Activated CD4-positive, alpha-beta T cell treated with anti-CD3 and anti-CD28 coated beads, Interleukin-2, amount 50 U/mL, for 16 hours (primary cell): ENCODE results near the gene DYNC2H1.

ENCODE experiments used
- DNase-seq: peaks from one replicate; pipeline ENCODE4 v3.0.0-alpha.2; 2020

The DYNC2H1 gene, protein sequence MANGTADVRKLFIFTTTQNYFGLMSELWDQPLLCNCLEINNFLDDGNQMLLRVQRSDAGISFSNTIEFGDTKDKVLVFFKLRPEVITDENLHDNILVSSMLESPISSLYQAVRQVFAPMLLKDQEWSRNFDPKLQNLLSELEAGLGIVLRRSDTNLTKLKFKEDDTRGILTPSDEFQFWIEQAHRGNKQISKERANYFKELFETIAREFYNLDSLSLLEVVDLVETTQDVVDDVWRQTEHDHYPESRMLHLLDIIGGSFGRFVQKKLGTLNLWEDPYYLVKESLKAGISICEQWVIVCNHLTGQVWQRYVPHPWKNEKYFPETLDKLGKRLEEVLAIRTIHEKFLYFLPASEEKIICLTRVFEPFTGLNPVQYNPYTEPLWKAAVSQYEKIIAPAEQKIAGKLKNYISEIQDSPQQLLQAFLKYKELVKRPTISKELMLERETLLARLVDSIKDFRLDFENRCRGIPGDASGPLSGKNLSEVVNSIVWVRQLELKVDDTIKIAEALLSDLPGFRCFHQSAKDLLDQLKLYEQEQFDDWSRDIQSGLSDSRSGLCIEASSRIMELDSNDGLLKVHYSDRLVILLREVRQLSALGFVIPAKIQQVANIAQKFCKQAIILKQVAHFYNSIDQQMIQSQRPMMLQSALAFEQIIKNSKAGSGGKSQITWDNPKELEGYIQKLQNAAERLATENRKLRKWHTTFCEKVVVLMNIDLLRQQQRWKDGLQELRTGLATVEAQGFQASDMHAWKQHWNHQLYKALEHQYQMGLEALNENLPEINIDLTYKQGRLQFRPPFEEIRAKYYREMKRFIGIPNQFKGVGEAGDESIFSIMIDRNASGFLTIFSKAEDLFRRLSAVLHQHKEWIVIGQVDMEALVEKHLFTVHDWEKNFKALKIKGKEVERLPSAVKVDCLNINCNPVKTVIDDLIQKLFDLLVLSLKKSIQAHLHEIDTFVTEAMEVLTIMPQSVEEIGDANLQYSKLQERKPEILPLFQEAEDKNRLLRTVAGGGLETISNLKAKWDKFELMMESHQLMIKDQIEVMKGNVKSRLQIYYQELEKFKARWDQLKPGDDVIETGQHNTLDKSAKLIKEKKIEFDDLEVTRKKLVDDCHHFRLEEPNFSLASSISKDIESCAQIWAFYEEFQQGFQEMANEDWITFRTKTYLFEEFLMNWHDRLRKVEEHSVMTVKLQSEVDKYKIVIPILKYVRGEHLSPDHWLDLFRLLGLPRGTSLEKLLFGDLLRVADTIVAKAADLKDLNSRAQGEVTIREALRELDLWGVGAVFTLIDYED (N-terminal part only)

DNA sequence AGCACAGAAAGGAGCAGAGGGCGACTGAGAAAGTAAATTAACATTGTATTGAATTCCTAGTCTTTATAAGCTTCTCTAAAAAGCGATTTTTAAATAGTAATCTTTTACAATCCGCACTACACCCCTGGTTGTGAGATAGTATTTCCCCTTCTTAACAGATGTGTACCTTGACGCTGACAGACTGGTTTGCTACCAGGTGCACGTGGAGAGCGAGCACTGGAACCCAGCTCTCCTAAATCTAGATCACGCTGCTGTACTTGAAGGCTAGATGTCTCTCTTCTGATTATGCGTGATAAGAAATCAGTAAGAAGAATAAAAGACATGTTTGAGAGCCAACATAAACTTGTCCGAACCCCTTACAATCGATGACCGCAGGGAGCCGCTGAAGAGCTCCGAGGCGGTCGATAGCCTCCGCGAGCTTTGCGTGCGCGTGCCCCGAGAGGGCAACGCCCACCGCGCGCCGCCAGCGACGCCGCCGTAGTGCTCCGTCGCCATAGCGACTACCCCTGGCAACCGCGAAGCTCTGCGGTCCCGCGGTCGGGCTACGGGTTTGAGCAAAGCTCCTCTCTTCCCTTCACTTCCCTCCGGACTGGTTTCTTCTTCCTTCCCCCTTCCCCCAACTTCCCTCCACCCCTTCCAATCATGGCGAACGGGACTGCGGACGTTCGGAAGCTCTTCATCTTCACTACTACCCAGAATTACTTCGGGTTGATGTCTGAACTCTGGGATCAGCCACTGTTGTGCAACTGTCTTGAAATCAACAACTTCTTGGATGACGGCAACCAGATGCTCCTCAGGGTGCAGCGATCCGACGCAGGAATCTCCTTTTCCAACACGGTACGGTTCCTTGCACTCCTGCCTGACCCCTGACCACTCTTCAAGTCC lies at the start of gene DYNC2H1:
Gene DYNC2H1 (plus strand): TSS at position 494 of the 885 bp plus-strand sequence. CDS start 149 bp downstream, at position 643.
- DNase-seq = peak; percentile 92

DNA sequence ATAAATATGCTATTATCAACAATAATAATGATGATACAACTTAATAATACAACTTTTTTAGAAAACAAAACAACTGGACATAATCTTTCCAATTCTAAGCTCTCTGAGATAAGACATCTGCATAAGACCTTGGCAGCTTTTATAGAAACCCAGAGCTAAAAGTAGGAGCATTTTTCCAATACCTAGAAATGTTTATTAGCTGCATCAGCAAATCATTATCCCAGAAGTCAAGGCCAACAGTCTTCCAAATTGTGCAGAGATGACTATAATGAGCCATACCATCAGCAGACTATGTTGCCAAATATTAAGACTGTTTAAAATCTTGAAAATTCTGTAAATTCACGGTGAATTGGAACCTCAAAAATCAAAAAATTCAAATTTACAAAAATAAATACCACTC lies 47.6 kb upstream of the DYNC2H1 start:
- no peak for DNase-seq

DNA sequence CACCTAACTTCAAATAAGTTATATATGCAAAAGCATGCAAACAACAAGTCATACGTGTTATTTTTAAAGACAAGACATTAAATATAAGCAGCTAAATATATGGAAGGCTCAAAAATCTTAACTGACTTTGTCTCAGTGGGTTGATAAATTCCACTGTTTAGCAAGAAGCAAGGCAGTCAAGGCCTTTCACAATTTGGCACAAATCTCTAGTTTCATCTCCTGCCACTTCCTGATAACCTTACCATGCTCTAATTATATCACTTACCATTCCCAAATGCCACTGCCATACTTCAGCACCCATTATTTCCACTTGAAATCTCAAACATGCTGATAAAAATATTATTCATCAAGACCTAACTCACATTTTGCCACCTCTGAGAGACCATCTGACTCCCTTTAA lies 42.1 kb upstream of the DYNC2H1 start:
- DNase-seq = no peak

DNA sequence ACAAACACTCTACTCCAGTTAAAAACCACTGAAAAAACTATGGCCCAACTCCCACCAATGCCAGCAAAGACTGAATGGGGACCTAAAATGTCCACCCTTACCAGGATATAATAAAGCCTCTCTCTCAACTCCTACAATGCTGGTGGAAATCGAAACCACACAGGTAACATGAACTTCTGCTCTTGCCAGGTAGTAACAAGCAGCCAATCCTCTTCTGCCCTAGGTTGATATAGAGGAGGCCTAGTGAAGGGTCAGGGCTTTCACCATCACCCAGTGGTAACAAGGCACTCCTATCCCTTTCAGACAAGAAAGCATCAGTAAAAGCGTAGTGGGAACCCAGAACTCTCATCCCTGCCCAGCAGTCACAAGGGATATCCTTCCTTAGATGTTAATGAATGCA lies 39.9 kb upstream of the DYNC2H1 start:
- DNase-seq = no peak

DNA sequence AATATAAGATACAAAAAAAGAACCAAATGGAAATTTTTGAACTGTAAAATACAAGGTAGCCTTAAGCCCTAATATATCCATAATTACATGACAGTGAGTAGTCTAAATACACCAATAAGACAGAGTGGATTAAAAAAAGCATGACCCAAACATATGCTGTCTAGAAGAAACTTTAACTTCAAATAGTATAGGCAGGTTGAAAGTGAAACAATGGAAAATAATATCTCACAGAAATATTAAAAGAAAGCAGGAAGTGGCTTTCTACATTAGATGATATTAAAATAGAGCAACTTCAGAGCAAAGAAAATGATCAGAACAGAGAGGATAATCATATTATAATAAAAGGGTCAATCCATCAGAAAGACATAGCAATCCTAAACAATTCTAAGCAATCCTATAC lies 39.1 kb upstream of the DYNC2H1 start:
- no peak for DNase-seq

DNA sequence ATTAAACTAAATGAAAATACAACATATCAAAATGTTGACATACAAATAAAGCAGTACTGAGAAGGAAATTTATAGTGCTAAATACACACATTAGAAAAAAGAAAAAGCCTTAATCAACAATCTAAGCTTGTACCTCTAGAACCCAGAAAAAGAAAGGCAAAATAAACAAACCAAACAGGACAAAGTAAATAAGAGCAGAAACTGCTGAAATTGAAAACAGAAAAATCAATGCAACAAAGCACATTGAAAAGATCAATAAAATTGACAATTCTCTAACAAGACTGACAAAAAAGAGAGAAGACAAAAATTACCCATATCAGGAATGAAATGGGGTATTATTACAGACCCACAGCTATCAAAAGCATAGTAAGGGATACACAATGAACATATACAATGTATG lies 38.2 kb upstream of the DYNC2H1 start:
- no peak for DNase-seq

DNA sequence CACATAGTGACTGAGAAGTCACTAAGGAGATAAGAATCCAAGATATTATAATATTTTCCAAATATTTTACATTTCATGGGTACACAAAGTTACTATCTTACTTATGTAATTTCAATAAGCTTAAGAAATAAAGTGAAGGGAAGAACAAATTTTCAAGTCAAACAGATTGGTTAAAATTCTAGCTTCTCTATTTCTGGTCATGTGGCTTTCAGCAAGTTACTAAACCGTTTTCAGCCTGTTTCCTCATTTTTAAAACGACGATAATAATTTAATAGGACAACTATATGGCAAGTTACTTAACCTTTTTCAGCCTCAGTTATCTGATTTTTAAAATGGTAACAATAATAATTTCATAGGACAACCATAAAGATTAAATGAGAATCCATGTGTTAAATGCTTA lies 32.9 kb upstream of the DYNC2H1 start:
- no peak for DNase-seq

DNA sequence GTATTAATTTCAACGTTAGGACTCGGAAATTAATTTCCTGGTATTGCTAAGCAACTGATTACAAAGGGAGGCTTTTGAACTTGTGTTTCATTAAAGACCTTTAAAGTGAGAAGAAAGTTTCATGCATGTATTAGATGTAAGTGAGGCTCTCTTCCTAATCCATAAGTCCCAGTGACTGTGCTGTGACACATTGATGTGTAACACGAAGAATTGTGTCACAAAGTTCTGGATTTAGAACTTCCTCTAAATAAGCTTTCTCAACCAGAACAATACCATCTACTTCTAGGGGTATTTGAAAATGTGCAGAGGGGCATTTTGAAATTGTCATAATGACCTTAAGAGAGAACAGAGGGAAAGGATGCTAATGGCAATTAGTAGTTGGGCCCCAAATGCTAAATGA lies 31.7 kb upstream of the DYNC2H1 start:
- DNase-seq = no peak

DNA sequence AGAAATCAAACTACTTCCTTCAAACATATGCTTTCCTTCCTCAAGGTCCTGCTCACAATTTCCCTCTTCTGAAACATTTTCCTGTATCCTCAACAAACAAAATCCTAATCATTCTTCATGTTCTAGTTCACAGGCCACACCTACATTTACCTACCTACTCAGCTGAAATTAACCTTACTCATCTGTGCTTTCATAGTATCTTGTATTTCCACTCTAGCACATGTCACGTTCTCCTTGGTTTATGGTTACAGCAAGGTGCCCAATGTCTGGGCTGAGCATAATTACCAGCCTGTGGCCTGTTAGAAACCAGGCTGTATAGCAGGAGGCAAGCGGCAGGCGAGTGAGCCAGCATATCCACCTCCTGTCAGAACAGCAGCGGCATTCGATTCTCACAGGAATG lies 30.5 kb upstream of the DYNC2H1 start:
- no peak for DNase-seq

DNA sequence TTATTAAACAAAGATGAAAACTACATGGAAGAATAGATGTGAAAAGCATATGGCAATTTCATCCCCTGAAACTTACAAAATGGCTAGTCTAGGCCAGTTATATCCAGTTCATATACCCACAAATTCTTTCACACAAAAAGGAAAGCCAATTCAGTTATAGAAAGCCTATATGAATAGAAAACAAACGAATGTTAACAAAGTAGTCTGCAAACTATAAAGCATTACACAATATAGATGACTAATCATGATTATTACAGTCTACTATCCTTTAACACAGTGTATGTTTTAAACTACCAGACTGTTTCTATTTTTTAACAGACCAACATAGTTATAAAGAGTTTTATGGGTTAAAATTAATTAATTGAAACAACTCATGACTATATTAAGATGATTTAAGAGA lies 29.4 kb upstream of the DYNC2H1 start:
- no peak for DNase-seq

DNA sequence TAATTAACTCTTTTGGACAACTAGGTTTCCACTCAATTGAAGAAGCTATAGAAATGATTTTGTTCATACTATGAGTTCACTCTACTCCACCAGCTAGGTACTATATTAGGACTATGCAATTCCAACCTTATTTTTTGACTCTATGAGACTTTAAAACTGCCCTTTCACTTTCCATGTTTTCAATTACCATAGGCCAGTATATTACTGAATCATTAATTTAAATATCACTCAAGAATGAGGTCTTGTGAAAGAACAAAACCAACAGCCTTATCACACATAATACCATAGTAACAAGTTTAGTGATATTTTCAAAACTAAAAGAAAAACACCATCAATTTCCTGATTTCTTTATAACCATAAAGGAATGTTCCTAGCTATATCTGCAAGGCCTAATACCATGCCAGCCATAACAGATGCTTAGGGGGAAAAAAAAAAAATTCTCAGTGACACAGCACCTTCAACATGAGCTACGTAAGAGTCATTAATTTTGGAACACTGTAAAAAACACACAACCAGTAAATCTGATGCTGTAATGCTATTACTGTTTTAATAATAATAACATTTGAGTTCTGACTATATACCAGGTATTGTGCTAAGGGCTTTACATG lies 23.4 kb upstream of the DYNC2H1 start:
- DNase-seq = no peak

DNA sequence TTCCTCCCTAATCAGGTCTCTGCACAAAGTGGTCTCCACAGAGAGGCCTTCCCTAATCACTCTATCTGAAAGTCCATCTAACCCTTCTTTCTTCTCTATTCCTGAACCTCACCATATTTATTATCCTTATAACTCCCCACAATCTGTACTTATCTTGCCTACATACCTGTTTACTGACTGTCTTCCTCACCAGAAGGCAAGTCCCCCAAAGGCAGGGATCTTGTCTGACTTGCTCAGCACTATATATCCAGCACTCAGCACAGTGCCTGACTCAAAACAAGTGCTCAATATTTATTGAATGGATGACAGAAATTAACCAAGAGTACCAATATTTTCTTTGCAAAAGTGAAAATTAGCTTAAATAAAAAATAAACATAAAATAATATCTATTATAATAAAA lies 22.8 kb upstream of the DYNC2H1 start:
- DNase-seq = no peak

DNA sequence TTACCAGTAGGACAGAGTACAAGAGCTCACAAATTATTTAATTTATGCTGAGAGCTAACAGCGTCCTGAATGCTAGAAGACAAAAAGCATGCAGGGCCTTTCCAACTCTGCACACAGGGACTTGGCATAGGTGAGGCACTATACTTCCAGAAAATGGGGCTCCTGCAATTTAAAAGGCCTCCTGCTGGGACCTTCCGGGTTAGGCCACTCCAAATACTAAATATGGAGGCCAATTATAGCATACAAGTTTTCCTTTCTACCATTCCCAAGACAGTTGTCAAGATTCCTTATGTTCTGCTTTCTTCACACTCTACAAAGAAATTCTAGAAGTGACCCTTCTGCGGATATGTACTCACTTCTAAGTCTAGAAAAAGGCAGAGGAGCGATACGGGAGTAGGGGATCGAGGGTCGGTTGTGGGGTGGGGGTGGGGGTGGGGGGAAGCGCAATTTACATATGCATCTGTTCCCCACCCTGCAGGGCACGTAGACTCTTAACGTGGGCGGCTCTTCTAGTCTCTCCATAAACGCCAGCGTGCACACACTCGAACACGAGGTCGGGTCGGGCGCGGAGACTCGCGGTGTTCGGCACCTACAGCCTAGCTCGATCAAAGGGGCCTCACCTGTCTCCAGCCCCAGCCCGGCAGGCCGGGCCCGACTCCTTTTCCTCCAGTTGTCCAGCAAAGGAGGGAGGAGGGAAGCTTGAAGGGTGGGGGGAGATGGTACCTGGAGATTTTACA lies 18.0 kb upstream of the DYNC2H1 start:
- DNase-seq = peak; percentile 56

DNA sequence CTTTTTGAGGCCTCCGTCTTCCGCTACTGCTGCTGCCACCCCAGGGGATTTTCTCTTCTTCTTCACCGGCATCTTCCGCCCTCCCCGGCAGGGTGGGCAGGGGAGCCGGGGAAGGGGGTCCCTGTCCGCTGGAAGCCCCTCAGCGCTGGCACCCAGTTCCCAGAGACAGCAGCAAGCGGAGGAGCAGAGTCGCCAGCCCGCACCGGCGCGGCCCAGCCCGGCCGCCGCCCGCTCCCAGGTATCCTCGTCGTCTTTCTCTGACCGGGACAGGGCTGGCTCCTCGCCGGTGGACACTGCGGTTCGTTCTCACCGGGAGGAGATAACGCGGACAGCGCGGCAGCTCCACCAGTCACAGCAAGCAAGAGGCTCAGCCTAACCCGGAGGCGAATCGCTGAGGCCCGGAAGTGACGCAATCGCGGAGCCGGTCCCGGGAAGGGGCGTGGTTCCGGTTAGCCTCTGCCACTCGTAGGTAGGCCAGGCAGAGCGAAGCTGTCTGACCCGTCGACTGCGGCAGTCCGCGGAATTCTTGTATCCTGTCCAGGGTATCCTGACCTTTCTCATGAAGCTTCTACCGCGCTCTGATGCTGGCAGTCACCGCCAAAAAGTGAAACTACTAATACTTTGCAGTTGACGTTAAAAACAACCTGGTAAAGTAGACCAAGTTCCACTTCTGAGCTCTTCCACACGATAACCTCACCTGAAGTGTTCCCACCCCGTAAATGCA lies 17.3 kb upstream of the DYNC2H1 start, which contains the start of gene DCUN1D5:
Gene DCUN1D5 (minus strand): TSS at position 360 of the 724 bp plus-strand sequence. CDS start 288 bp downstream, at position 72.
- DNase-seq = peak; percentile 96

DNA sequence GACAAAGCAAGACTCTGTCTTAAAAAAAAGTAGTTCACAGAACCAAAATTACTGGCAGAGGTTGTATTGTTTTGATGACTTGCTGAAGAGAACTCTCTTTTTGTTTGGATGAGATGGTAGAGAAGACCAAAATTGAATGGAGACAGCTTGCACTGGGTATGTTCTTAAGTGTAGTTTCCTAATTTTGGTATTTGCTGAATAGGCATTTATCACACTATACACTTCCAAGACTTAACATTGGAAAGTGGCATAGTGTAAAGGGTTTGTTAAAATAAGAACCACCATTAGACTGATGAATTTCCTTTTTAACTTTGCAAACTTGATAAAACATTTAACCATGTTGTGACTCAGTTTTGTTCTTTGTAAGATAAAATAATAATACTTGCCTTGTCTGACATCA lies 11.9 kb upstream of the DYNC2H1 start:
- DNase-seq = no peak

DNA sequence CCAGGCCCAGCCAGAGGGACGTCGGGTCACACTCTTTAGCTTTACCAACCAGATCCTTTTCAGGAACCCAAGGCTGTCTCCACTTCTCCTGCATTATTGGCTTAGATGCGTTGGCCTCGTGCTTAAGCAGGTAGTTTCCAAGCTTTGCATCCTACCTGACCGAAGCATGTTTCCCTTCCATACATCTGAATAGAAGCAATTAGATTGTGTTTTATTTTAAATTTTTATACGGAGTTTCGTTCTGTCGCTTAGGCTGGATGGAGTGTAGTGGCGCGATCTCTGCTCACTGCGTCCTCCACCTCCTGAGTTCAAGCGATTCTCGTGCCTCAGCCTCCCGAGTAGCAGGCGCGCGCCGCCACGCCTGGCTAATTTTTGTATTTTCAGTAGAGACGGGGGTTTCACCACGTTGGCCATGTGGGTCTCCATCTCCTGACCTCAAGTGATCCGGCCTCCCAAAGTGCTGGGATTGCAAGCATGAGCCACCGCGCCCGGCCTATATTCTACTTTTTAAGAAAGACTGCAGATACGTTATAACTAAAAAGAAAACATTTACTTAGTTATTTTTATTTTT lies 677 bp downstream of the DYNC2H1 start:
- no peak for DNase-seq

DNA sequence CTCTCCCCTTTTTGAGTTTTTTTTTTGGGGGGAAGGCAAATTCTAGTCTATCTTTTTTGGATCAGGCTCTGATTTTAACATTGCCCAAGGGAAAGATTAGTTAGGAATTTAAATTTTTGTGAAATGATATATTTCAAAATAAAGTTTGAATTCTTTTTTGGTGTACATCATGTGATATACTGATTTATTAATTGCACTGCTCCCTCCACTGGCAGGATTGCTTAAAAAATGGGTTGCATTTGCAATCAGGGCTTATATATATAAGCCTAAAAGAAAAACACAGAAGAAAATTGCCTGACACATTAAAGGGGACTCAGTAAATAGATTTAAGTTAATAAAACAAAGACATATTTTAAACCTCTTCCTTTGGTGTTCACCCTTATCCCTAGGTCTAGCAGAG lies 1.2 kb downstream of the DYNC2H1 start:
- DNase-seq = no peak

DNA sequence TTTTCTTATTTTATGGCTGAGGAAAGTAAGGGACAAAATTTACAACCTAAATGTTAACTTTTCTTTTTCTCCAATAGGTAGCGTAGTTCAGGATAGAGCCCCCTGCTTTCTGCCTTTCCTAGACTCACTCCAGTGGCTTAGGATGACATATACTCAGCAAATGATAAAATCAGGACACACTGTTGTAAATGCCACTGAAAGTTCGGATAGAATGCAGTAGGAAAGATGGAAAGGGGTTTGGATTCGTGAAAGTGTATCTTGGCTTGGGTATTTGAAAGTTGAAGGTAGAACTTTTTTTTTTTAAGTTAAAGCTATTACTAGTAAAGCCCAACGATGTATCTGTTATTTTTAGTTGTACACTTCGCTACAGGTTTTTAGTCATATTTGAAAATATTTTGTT lies 2.2 kb downstream of the DYNC2H1 start:
- DNase-seq = no peak

DNA sequence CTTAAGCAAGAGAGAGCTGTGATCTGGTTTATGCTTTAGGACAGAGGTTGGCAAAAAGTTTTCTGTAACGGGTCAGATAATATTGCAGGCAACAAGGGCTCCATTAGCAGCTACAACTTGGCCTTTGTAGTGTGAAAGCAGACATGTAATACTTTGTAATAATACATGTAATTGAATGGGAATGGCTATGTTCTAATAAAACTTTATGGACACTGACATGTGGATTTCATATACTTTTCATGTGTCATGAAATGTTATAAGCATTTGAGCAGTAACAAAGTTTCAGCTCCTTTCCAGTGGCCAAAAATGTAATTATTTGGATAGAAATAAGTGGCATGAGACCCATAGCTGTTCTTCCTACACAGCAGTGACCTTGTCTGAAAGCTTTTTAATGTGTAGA lies 3.1 kb downstream of the DYNC2H1 start:
- DNase-seq = no peak

DNA sequence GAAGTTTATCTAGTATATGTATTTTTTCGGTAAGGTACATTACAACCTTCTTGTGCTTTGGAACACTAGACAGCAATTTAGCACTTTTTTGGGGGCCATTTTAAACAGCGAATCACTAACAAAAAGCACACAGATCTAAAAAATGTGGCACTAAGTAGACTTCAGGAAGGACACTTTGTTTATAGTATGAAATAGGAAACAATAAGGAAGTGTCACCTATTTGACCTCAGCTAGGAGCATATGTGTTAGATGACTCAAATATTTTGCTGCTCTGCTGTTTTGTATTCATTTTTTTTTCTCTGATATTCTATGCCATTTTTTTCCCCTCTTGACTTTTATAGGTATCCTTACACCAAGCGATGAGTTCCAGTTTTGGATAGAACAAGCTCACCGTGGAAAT lies 5.6 kb downstream of the DYNC2H1 start:
- DNase-seq = no peak
